ENCODE results near the gene DOCK10.

Gene DOCK10

DNA sequence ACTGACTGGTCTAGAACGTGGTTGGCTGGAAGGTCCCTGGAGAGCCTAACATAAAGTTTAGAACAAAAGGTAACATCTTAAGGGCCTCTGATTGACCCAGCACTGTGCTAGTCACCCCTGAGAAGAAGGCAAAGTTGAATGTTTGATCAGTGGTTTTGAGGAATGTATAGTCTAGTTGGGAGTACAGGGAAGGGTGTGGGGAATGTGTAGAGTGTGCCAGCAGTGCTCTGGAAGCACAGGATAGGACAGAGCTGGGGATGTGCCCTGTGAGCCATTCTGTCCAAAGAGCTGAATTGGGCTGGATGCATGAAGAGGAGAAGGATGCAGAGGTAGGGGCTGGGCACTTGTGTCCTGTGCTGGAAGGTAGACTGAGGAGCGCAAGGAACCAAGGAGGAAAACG is 41.0 kb upstream of the DOCK10 start:
- TF ChIP-seq FOXM1 (IDR thresholded peaks at IDR 0.05; ENCODE audit: borderline replicate concordance, low read depth) = no peak

DNA sequence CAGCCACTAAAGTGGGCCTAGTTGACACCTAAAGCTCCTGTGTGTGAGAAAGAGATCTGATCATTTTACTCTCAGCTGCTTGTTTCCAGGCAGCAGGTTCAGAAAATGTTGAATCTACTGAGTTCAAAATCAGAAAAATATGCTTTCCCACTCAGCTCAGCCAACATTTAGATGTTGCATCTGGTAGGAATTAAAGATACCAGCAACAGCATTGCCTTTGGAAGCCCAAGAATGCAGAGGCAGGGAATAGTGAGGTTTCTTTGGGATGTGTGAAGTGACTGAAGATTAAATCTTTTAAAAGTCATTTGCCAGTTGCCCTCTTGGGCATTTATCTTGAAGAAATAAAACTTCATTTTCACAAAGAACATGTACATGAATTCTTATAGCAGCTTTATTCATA is 33.9 kb upstream of the DOCK10 start:
- TF ChIP-seq ZBTB7A (IDR thresholded peaks at IDR 0.05; ENCODE audit: low read depth) = no peak
- no peak for TF ChIP-seq EP300 (IDR thresholded peaks at IDR 0.05; ENCODE audit: borderline replicate concordance)
- TF ChIP-seq CEBPB (IDR thresholded peaks at IDR 0.05) = no peak
- no peak for TF ChIP-seq REST (IDR thresholded peaks at IDR 0.05; ENCODE audit: low read depth)
- TF ChIP-seq EGR1 (IDR thresholded peaks at IDR 0.05) = no peak
- no peak for TF ChIP-seq YY1 (IDR thresholded peaks at IDR 0.05; ENCODE audit: low read depth)
- TF ChIP-seq, protein P1, sequence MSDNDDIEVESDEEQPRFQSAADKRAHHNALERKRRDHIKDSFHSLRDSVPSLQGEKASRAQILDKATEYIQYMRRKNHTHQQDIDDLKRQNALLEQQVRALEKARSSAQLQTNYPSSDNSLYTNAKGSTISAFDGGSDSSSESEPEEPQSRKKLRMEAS (IDR thresholded peaks at IDR 0.05) = no peak
- TF ChIP-seq RAD21 (IDR thresholded peaks at IDR 0.05; ENCODE audit: low read depth) = no peak
- TF ChIP-seq NFIC (IDR thresholded peaks at IDR 0.05) = no peak

- TF ChIP-seq TEAD4 (IDR thresholded peaks at IDR 0.05) = no peak
- TF ChIP-seq CREB1 (IDR thresholded peaks at IDR 0.05; ENCODE audit: low read depth) = no peak
- TF ChIP-seq CEBPB (IDR thresholded peaks at IDR 0.05) = no peak
- no peak for TF ChIP-seq RAD21 (IDR thresholded peaks at IDR 0.05; ENCODE audit: low read depth)
- no peak for TF ChIP-seq YY1 (IDR thresholded peaks at IDR 0.05; ENCODE audit: low read depth)
- TF ChIP-seq EGR1 (IDR thresholded peaks at IDR 0.05) = no peak
- TF ChIP-seq ZBTB7A (IDR thresholded peaks at IDR 0.05; ENCODE audit: low read depth) = no peak
- no peak for TF ChIP-seq FOXM1 (IDR thresholded peaks at IDR 0.05; ENCODE audit: borderline replicate concordance, low read depth)
- TF ChIP-seq, protein P1 (IDR thresholded peaks at IDR 0.05) = no peak
- no peak for TF ChIP-seq NFIC (IDR thresholded peaks at IDR 0.05)
- TF ChIP-seq REST (IDR thresholded peaks at IDR 0.05; ENCODE audit: low read depth) = no peak
- TF ChIP-seq EP300 (IDR thresholded peaks at IDR 0.05; ENCODE audit: borderline replicate concordance) = no peak
- TF ChIP-seq TCF12 (IDR thresholded peaks at IDR 0.05; ENCODE audit: low read depth) = no peak
- no peak for TF ChIP-seq TAF1 (IDR thresholded peaks at IDR 0.05; ENCODE audit: low read depth)
- no peak for TF ChIP-seq USF1 (IDR thresholded peaks at IDR 0.05)
Measured at GRCh38 chr2:225074919-225075681, 32.8 kb upstream of the DOCK10 start.

DNA sequence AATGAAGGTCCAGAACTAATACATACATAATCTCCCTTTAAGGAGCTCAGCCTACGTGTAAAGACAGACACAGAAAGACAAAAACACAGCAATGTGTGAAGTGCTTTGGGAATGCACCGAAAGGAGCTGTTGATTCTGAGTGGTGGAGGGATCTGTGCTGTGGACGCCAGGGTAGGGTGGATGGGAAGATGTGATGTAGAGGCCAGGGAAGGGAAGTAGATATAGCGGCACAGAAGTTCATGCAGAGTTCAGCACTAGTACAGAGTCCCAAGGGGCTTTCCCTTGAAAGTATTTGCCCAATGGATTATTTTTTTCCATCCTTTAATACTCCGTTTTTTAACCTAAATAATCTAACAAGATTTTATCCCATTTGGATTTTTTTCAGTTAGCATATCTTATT is 32.1 kb upstream of the DOCK10 start:
- TF ChIP-seq NFIC (IDR thresholded peaks at IDR 0.05) (no peak), TEAD4 (IDR thresholded peaks at IDR 0.05) (no peak), USF1 (IDR thresholded peaks at IDR 0.05) (no peak), CEBPB (IDR thresholded peaks at IDR 0.05) (no peak), TAF1 (IDR thresholded peaks at IDR 0.05; ENCODE audit: low read depth) (no peak), YY1 (IDR thresholded peaks at IDR 0.05; ENCODE audit: low read depth) (no peak), REST (IDR thresholded peaks at IDR 0.05; ENCODE audit: low read depth) (no peak), RAD21 (IDR thresholded peaks at IDR 0.05; ENCODE audit: low read depth) (no peak), TCF12 (IDR thresholded peaks at IDR 0.05; ENCODE audit: low read depth) (no peak), FOXM1 (IDR thresholded peaks at IDR 0.05; ENCODE audit: borderline replicate concordance, low read depth) (no peak), ZBTB7A (IDR thresholded peaks at IDR 0.05; ENCODE audit: low read depth) (no peak), CREB1 (IDR thresholded peaks at IDR 0.05; ENCODE audit: low read depth) (no peak), EP300 (IDR thresholded peaks at IDR 0.05; ENCODE audit: borderline replicate concordance) (no peak)
- TF ChIP-seq, protein P1 (IDR thresholded peaks at IDR 0.05) = no peak

All from Ishikawa (cell line).